SK-N-SH (cell line): ENCODE measurements around the gene SORD.

ENCODE experiments used
- FOXM1 ChIP-seq: IDR thresholded peaks from 2 replicates; pipeline ENCODE4 v1.4.0; 2012; ENCODE audit warnings: low read depth, mild to moderate bottlenecking
- USF2 ChIP-seq: fragments of 150-350 bp; IDR thresholded peaks from 2 replicates; pipeline ENCODE4 v1.6.1; 2017; ENCODE audit warnings: antibody characterized with exemption, low read length, low read depth, borderline replicate concordance
- TF ChIP-seq, protein P1 (sequence below): fragments of 200-600 bp; sonication (generic); IDR thresholded peaks from 2 replicates; pipeline ENCODE4 v1.6.1; 2017; ENCODE audit warnings: antibody characterized with exemption, mild to moderate bottlenecking, moderate library complexity

- TF ChIP-seq FOXM1 (no peak), USF2 (no peak)
- TF ChIP-seq, protein P1, sequence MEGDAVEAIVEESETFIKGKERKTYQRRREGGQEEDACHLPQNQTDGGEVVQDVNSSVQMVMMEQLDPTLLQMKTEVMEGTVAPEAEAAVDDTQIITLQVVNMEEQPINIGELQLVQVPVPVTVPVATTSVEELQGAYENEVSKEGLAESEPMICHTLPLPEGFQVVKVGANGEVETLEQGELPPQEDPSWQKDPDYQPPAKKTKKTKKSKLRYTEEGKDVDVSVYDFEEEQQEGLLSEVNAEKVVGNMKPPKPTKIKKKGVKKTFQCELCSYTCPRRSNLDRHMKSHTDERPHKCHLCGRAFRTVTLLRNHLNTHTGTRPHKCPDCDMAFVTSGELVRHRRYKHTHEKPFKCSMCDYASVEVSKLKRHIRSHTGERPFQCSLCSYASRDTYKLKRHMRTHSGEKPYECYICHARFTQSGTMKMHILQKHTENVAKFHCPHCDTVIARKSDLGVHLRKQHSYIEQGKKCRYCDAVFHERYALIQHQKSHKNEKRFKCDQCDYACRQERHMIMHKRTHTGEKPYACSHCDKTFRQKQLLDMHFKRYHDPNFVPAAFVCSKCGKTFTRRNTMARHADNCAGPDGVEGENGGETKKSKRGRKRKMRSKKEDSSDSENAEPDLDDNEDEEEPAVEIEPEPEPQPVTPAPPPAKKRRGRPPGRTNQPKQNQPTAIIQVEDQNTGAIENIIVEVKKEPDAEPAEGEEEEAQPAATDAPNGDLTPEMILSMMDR: no peak
Measured at GRCh38 chr15:45050587-45050986, 27.6 kb downstream of the SORD start.
